Kidney capillary endothelial cell (primary cell): Measurements from ENCODE around the gene EVA1C.
"Not testable (repeated sequence)": the region's sequence is repeated elsewhere in the genome, so short reads cannot be mapped to it uniquely, and the experiment has no call there.

Experiments
- DNase-seq: peaks from one replicate; pipeline ENCODE4 v3.0.0-alpha.2; 2018; ENCODE audit warnings: low spot score

The EVA1C gene

DNA sequence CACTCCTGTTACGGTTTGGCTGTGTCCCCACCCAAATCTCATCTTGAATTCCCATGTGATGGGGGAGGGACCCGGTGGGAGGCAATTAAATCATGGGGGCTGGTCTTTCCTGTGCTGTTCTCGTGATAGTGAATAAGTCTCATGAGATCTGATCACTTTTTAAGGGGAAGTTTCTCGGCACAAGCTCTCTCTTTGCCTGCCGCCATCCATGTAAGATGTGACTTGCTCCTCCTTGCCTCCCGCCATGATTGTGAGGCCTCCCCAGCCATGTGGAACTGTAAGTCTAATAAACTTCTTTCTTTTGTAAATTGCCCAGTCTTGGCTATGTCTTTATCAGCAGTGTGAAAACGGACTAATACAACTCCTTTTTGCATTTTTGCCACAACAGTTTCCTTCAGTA, 118.3 kb downstream of the EVA1C start:
- DNase-seq: not testable (repeated sequence)

DNA sequence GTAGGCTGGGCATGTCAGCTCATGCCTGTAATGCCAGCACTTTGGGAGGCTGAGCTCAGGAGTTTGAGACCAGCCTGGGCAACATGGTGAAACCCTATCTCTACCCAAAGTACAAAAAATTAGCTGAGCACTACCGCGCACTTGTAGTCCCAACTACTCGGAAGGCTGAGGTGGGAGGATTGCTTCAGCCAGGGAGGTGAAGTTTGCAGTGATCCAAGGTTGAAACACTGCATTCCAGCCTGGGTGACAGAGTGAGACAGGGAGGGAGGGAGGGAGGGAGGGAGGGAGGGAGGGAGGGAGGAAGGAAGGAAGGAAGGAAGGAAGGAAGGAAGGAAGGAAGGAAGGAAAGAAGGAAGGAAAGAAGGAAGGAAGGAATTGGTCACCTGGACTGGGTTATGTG, 119.1 kb downstream of the EVA1C start:
- not testable (repeated sequence) for DNase-seq

- DNase-seq: no peak
Measured at GRCh38 chr21:32532636-32533035, 120.1 kb downstream of the EVA1C start.

GRCh38 chr21:32533053-32533452, 120.5 kb downstream of the EVA1C start:
- no peak for DNase-seq

DNA sequence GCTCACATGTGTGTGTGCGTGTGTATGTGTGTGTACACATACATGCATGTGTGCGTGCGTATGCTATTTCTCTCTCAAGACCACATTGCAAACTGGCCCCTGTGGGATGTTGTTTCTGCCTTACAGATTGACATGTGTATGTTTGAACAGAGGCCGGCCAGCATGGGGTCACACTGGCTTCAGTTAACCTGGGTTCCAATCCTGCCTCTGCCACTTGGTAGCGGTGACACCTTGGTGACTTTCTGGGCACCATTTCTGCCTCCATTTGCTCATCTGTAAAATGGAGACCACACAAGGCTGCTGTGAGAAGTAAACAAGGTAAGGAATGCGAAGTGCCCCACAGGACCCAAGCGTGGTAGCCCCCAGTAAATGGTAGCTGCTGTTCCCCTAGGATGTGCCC, 121.1 kb downstream of the EVA1C start:
- DNase-seq: no peak

- DNase-seq: no peak
Measured at GRCh38 chr21:32534113-32534512, 121.6 kb downstream of the EVA1C start.

DNA sequence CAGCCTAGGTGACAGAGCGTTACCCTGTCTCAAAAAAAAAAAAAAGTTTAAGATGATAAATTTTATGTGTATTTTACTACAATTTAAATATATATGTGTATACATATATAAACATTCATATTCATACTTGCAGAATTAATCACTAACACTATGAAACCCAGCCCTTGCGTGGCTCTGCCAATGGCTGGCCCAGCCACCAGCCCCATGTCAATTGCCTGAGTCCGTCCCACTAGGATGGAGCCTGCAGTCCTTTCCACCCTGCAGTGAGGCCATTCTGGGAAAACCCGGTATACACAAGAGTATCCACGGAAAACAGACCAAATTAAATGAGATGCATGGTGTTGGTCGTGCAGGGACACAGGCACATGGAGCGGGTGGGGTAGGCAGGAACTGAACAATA, 123.1 kb downstream of the EVA1C start:
- DNase-seq: no peak

DNA sequence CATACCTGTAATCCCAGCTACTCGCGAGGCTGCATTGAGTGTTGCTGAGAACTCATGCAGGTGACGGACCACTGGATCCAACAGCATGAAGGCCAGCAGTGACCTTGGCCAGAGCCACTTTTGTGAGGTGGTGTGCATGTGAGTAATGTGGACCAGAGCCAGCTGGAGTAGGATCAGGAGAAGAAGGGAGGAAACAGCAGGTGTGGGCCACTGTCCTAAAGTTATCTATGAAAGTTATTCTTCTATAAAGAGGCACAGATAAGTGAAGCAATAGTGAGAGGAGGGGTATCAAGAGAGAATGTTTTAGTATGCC, 125.0 kb downstream of the EVA1C start:
- DNase-seq: no peak

- DNase-seq: no peak
Measured at GRCh38 chr21:32538147-32538792, 125.8 kb downstream of the EVA1C start.

DNA sequence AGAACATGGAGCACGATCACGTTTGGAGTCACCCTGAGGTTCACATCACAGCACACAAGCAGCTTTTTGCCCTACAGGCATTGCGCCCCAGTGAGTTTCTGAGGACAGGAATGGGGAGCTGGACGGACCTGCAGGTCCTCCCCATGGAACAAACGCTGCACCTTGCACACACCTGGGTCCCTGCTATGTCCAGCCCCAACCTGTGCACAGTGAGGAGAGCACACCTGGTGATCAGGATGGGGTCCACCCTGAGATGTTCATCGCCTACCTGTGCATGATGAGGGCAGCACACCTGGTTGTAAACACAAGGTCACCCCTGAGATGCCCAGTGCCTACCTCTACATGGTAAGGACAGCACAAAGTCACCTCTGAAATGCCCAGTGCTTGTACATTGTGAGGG, 126.9 kb downstream of the EVA1C start:
- no peak for DNase-seq

GRCh38 chr21:32543056-32543455, 130.6 kb downstream of the EVA1C start:
- not testable (repeated sequence) for DNase-seq

DNA sequence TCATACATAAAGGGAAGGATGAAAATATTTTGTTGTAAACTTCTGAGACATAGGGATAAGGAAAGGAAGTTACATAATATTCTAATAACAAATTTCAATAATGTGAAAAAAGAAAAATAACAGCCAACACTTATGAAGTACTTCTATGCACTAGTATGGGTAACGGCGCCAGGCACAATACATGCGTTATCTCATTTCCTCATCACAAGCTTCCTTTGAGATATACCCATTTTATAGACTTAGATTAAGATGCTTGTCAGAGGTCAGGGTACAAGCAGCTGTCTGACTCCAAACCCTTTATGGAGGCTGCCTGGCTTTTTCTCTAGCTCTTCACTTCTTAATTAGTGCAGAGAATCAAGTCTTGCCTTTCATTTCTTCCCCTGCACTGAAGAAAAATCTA, 131.5 kb downstream of the EVA1C start:
- DNase-seq: no peak

GRCh38 chr21:32544697-32545096, 132.2 kb downstream of the EVA1C start:
- DNase-seq: peak; percentile 91

DNA sequence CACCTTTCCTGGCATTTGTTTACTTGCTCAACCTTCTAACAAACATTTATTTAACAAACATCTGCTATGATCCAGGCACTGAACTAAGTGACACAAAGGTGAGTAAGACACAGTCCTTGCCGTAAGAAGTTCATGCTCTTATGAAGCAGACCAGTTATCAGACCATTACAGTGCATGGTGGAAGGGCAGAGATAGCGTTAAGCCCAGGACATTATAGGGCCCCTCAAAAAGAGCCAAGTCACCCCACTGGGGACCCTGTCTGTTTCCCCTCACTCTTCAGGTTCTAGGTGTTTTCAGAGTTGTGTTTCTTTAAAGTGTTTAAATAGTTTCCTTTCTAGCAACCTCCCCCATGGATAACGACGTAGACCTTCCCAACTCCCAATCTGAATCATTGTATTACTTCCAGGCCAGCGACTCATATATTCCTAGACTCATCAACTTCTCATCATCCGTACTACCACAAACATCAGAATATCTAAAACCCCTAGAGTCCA, 133.5 kb downstream of the EVA1C start:
- DNase-seq: peak; percentile 57

DNA sequence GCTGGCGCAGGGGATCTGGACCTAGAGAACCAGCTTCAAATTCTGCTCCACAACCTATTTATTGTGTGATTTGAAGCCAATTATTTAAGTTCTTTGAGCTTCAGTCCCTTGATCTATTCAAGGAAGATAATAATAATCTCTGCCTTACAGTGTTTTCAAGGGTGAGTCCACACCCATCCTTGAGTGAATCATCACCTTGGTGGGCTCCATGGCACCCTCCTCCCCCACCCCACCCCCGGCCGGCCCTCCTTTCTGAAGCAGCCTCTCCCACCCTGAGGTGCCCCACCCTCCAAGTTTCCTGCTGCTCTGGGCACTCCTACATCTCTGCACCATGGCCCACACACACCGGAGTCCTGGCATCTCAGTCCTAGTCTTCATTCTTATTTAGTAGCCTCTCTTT, 134.5 kb downstream of the EVA1C start:
- no peak for DNase-seq

GRCh38 chr21:32548978-32549377, 136.5 kb downstream of the EVA1C start:
- no peak for DNase-seq

DNA sequence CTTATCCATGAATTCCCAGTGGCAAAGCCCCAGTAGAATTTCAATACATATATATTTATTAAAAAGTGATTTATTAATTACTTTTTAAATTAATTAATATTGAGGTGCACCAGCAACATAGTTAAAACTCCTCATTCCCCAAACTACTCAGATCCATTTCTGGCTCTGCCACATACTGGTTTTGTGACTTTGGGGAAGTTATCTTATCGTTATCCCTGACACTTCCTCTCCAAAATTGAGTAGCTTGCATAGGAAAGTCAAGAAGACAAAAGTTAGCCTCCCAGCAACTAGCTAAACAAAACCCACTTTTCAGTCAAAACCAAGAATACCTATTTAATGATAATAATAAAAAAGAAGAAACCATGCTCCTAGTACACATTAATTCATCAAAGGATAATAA, 136.9 kb downstream of the EVA1C start:
- no peak for DNase-seq

GRCh38 chr21:32549886-32550285, 137.4 kb downstream of the EVA1C start:
- no peak for DNase-seq

GRCh38 chr21:32554832-32555638, 142.5 kb downstream of the EVA1C start:
- DNase-seq: no peak

DNA sequence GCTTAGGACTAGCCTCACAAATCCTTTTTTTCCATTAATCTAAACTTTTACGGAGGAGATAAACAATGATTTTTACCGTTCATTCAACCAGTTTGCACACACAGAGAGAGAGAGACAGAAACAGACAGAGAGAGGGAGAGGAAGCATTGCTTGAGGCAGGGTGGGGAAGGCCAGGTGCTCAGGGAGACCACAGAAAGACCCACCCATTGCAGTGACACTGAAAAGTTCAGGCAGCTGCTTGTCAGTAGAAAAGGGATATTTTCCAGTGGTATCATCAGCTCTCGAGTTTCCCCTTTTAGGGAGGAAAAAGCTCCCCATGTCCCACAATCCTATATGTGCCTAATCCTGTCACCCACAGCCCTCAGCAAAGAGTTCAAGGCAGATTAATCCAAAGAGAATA, 145.6 kb downstream of the EVA1C start:
- DNase-seq: no peak

GRCh38 chr21:32559006-32559610, 146.6 kb downstream of the EVA1C start:
- no peak for DNase-seq

- no peak for DNase-seq
Measured at GRCh38 chr21:32560896-32561295, 148.4 kb downstream of the EVA1C start.

- DNase-seq: not testable (repeated sequence)
Measured at GRCh38 chr21:32561476-32561875, 149.0 kb downstream of the EVA1C start.
